ENCODE measurements around the gene SPPL3. TPM values are rescaled to one million over a fixed set of nuclear protein-coding genes. Genes with fewer than 3 reads are reported as not detected.

Gene SPPL3
- total and polyA plus RNA-seq, 2 experiments from 2014 or later, result 10.9 to 27.8 TPM

GRCh38 chr12:120721866-120722265, 182.3 kb downstream of the SPPL3 start:
- Mint-ChIP-seq H3K27me3 (ENCODE audit: insufficient read depth, low read depth, poor library complexity) (peaks cover 5% of the 10 kb centered on the region), H3K4me3 (no peak overlapping the region), H3K9me3 (no peaks in the 10 kb centered on the region), H3K27ac (no peak overlapping the region), H3K36me3 (ENCODE audit: low read depth) (peaks cover 70% of the 10 kb centered on the region), H3K4me1 (peaks cover 15% of the 10 kb centered on the region)
- H3K27me3 ChIP-seq (ENCODE audit: insufficient read depth), result no peaks in the 10 kb centered on the region
- ATAC-seq (no peak), DNase-seq (ENCODE audit: low spot score) (no peak)
- TF ChIP-seq JUNB (IDR thresholded peaks at IDR 0.05; ENCODE audit: unreplicated experiment) (no peak), STAT1 (IDR thresholded peaks at IDR 0.05; ENCODE audit: unreplicated experiment) (no peak)
- peaks cover 20% of the 10 kb centered on the region for H3F3A ChIP-seq (replicated peaks; ENCODE audit: low read depth)
- H4K20me1 ChIP-seq (replicated peaks; ENCODE audit: insufficient read depth), result peaks cover 29% of the 10 kb centered on the region
- H3K4me2 ChIP-seq, result no peak overlapping the region
- H3K36me3 ChIP-seq (ENCODE audit: insufficient read depth), result peaks cover 44% of the 10 kb centered on the region
- no peak overlapping the region for H3K4me3 ChIP-seq
- H2AFZ ChIP-seq, result no peak overlapping the region
- no peaks in the 10 kb centered on the region; the same call in 1 of the 2 replicates for H3K79me2 ChIP-seq (replicated peaks; ENCODE audit: insufficient read depth)
- no peak overlapping the region for H3K27ac ChIP-seq (ENCODE audit: low read depth)
- H3K4me1 ChIP-seq (ENCODE audit: insufficient read depth), result peaks cover 11% of the 10 kb centered on the region
- no peaks in the 10 kb centered on the region for H3K9me2 ChIP-seq (ENCODE audit: insufficient read depth)

- no peak for ATAC-seq
- peaks cover 13% of the 10 kb centered on the region for H3K4me1 Mint-ChIP-seq
- H3K36me3 Mint-ChIP-seq (ENCODE audit: low read depth), result peaks cover 76% of the 10 kb centered on the region
- peaks cover 9% of the 10 kb centered on the region for H3K27me3 Mint-ChIP-seq (ENCODE audit: insufficient read depth, low read depth, poor library complexity)
- Histone ChIP-seq H3K36me3 (ENCODE audit: insufficient read depth) (peaks cover 49% of the 10 kb centered on the region), H3K9me2 (ENCODE audit: insufficient read depth) (no peaks in the 10 kb centered on the region), H3K79me2 (replicated peaks; ENCODE audit: insufficient read depth) (peaks cover under 1% of the 10 kb centered on the region; the same call in 1 of the 2 replicates), H3F3A (replicated peaks; ENCODE audit: low read depth) (peaks cover 17% of the 10 kb centered on the region), H2AFZ (no peak overlapping the region), H3K4me2 (no peak overlapping the region), H3K27ac (ENCODE audit: low read depth) (no peak overlapping the region), H3K27me3 (ENCODE audit: insufficient read depth) (no peaks in the 10 kb centered on the region), H3K4me3 (no peak overlapping the region), H4K20me1 (replicated peaks; ENCODE audit: insufficient read depth) (peaks cover 29% of the 10 kb centered on the region), H3K4me1 (ENCODE audit: insufficient read depth) (peaks cover 11% of the 10 kb centered on the region)
- no peak overlapping the region for H3K4me3 Mint-ChIP-seq
- H3K27ac Mint-ChIP-seq, result no peak overlapping the region
- H3K9me3 Mint-ChIP-seq, result no peaks in the 10 kb centered on the region
- DNase-seq (ENCODE audit: low spot score), result no peak
- TF ChIP-seq ZNF462 (CRISPR knock-in tag; IDR thresholded peaks at IDR 0.05) (no peak), CREB1 (CRISPR knock-in tag; IDR thresholded peaks at IDR 0.05; ENCODE audit: low read depth) (no peak), REST (IDR thresholded peaks at IDR 0.05; ENCODE audit: unreplicated experiment) (no peak), CTCF (conservative IDR thresholded peaks at IDR 0.05; ENCODE audit: low read depth in 2 of 2) (no peak), POLR2AphosphoS5 (IDR thresholded peaks at IDR 0.05; ENCODE audit: low read depth) (no peak), ZNF114 (CRISPR knock-in tag; IDR thresholded peaks at IDR 0.05) (no peak), NANOG (IDR thresholded peaks at IDR 0.05; ENCODE audit: borderline replicate concordance) (no peak)
Measured at GRCh38 chr12:120720987-120721801, 183.0 kb downstream of the SPPL3 start.

Measured in GM23338 (cell line).